Endothelial cell of umbilical vein (primary cell): ENCODE measurements around the gene CFL1. TPM values are rescaled to one million over a fixed set of nuclear protein-coding genes. Genes with fewer than 3 reads are reported as not detected.

Experiments
- BruUV-seq: library from RNA; stranded (reverse); fragments of 400-500 nt; replicated peaks from 2 replicates; lab custom pipeline; 2021; lab: Mats Ljungman, UMichigan
- CTCF ChIA-PET: fragments of 300-600, 350-600 bp; sonication (Branson Sonifier 250); formaldehyde crosslinking; loops from one replicate; lab custom pipeline; 2021; ENCODE audit warnings: antibody characterized with exemption, inconsistent platforms; lab: Charles Lee
- POLR2A ChIA-PET: fragments of 300-600, 350-600 bp; sonication (Branson Sonifier 250); formaldehyde crosslinking; loops from one replicate; lab custom pipeline; 2021; ENCODE audit warnings: antibody characterized with exemption, inconsistent platforms; lab: Charles Lee
- DNase-seq: peaks from one replicate; pipeline ENCODE4 v3.0.0-alpha.2; 2011; ENCODE audit warnings: low read depth, low spot score
- FAIRE-seq: peaks from 2 replicates; lab custom pipeline; 2011; peaks lifted over from hg19 to GRCh38; lab: Jason Lieb, UNC
- H2AFZ ChIP-seq: 2 replicates; pipeline ENCODE4 v1.6.0; 2012; ENCODE audit warnings: low read depth, low read length, control low read depth, inconsistent platforms
- H3K27ac ChIP-seq: 2 replicates; pipeline ENCODE4 v1.5.1; 2011; ENCODE audit warnings: low read depth, mild to moderate bottlenecking, control low read depth, low read length, moderate library complexity; ENCODE audit not compliant: insufficient read depth
- H3K27me3 ChIP-seq, 2 experiments: 2 replicates each; pipeline versions ENCODE4 v1.6.0 to v1.6.1; 2011; ENCODE audit warnings: low read length in 2 of 2, mixed read lengths in 1 of 2; ENCODE audit not compliant: control insufficient read depth in 2 of 2, insufficient read depth in 2 of 2
- H3K36me3 ChIP-seq, 2 experiments: 2 replicates in 1 of 2; 3 replicates in 1 of 2; pipeline ENCODE4 v1.5.1; 2011; ENCODE audit warnings: low read length in 2 of 2, mild to moderate bottlenecking in 1 of 2, moderate library complexity in 1 of 2; ENCODE audit not compliant: control insufficient read depth in 2 of 2, insufficient read depth in 2 of 2; ENCODE audit errors: extremely low read depth in 1 of 2
- H3K4me1 ChIP-seq: 3 replicates; pipeline ENCODE4 v1.5.1; 2011; ENCODE audit warnings: mild to moderate bottlenecking, low read length; ENCODE audit not compliant: control insufficient read depth, insufficient read depth; ENCODE audit errors: extremely low read depth
- H3K4me2 ChIP-seq: 2 replicates; pipeline ENCODE4 v1.6.1; 2011; ENCODE audit warnings: low read length, control low read depth, mixed read lengths; ENCODE audit not compliant: insufficient read depth
- H3K4me3 ChIP-seq, 3 experiments: fragments of 200-600 bp in 1 of 3; sonication (generic), shearing (Covaris generic) in 1 of 3; replicated peaks in 1 of 3; 2 replicates each; pipeline ENCODE4 v1.5.1; 2011 to 2016; ENCODE audit warnings: control low read depth in 3 of 3, low read length in 3 of 3, mild to moderate bottlenecking in 2 of 3, inconsistent platforms in 1 of 3, low read depth in 1 of 3, moderate library complexity in 1 of 3; ENCODE audit not compliant: insufficient read depth in 1 of 3
- H3K79me2 ChIP-seq: 2 replicates; pipeline ENCODE4 v1.6.0; 2012; ENCODE audit warnings: low read length, inconsistent platforms; ENCODE audit not compliant: control insufficient read depth, insufficient read depth
- H3K9ac ChIP-seq: replicated peaks from 2 replicates; pipeline ENCODE3; 2011; ENCODE audit warnings: low read length, control low read depth; ENCODE audit not compliant: insufficient read depth; ENCODE audit errors: extremely low read depth
- H3K9me1 ChIP-seq: replicated peaks from 3 replicates; pipeline ENCODE4 v1.6.0; 2011; ENCODE audit warnings: mild to moderate bottlenecking, low read length; ENCODE audit not compliant: control insufficient read depth, insufficient read depth; ENCODE audit errors: extremely low read depth
- H3K9me3 ChIP-seq: replicated peaks from 2 replicates; pipeline ENCODE4 v1.5.1; 2012; ENCODE audit warnings: low read length, inconsistent platforms; ENCODE audit not compliant: control insufficient read depth, insufficient read depth
- H4K20me1 ChIP-seq: replicated peaks from 2 replicates; pipeline ENCODE3; 2011; ENCODE audit warnings: mild to moderate bottlenecking, low read length; ENCODE audit not compliant: control insufficient read depth, insufficient read depth; ENCODE audit errors: extremely low read depth
- CTCF ChIP-seq, 2 donors: IDR thresholded peaks; 1 replicate in 1 of 2; 2 replicates in 1 of 2; pipeline ENCODE4 v1.5.1; 2011; ENCODE audit warnings: low read length in 2 of 2, mild to moderate bottlenecking in 2 of 2, moderate library complexity in 2 of 2, control low read depth in 1 of 2, inconsistent platforms in 1 of 2, low read depth in 1 of 2; ENCODE audit not compliant: insufficient read depth in 1 of 2; ENCODE audit errors: extremely low read depth in 1 of 2
- EZH2 ChIP-seq: IDR thresholded peaks from 2 replicates; pipeline ENCODE4 v1.6.1; 2012; ENCODE audit warnings: borderline replicate concordance, low read depth, mild to moderate bottlenecking, moderate library complexity, low read length, inconsistent platforms; ENCODE audit not compliant: severe bottlenecking
- MAX ChIP-seq: IDR thresholded peaks from 2 replicates; pipeline ENCODE4 v1.6.1; 2011; ENCODE audit not compliant: insufficient read depth, insufficient read length
- dilution Hi-C: fragments of 300-500 bp; cut with MboI; formaldehyde crosslinking; loops from one replicate; pipeline ENCODE4 v1.15.0; 2019; ENCODE audit warnings: low sequenced_read_pairs; ENCODE audit not compliant: extremely low pct_ligation_motif_present
- intact Hi-C: fragments of 100-400 bp; cut with micrococcal nuclease; formaldehyde crosslinking; loops from one replicate; pipeline ENCODE4 v1.10.0; 2022
- polyA plus RNA-seq, 4 experiments: library from polyadenylated mRNA; depleted of rRNA in 3 of 4; stranded (reverse) in 3 of 4; unstranded in 1 of 4; fragments of >200 nt; gene quantifications; 2 replicates each; pipeline versions ENCODE4 v1.2.1 to v1.2.3, GENCODE V29; 2011 to 2012; ENCODE audit warnings: missing spikeins in 1 of 4
- total RNA-seq: library from RNA; stranded (reverse); gene quantifications from 2 replicates; pipeline ENCODE4 v1.2.3, GENCODE V29; 2021

The CFL1 gene
- total and polyA plus RNA-seq, 2 donors (not counting 3 experiments of a cell fraction or from before 2014, with no cell fraction given), result 1,844 to 2,403 TPM

DNA sequence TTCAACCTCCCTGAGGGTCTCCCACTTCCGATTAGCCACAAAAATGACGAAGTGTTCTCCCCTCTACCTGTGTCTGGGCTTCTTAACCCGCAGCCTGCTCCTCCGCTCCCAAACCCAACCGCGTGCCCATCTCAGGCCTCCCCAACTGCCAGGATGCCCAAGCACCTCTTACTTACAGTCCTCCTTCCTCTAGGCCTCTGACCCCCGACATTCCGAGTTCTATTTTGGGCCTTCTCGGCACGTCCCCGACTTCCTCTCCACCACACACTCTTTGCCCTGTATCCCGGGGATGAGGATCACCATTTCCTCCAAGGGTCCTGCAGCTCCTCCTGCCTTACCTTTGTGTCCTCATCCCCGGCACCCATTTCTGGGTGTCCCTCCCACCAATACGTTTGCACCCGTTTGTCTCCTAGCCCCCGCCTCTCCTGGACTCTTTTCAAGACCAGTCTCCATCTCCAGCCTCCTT, 1.9 kb upstream of the CFL1 start:
- peak overlapping the region; percentile 56 for H3K4me2 ChIP-seq
- ChIA-PET CTCF (interaction anchor here (0.5 to 4.8 kb wide), 26 partner anchors 10 to 222 kb away, joined by 3 to 73 read pairs (median 4); partner anchors contain the start of genes AP5B1, CCDC85B, CTSW and EFEMP2), POLR2A (interaction anchor here (0.6 to 5.4 kb wide), 10 partner anchors 8 to 260 kb away, joined by 3 to 67 read pairs (median 4); partner anchors contain the start of genes CCDC85B, FIBP and KAT5)
- peak overlapping the region; percentile 30 for H2AFZ ChIP-seq
- DNase-seq, result no peak
- H3K9ac ChIP-seq, result peak overlapping the region; percentile 75
- H3K9me1 ChIP-seq, result no peaks in the 10 kb centered on the region
- no peak for FAIRE-seq
- H3K4me1 ChIP-seq, result peaks cover 41% of the 10 kb centered on the region
- peak overlapping the region in 2 of 3 experiments; percentile 71 to 76 for H3K4me3 ChIP-seq
- TF ChIP-seq EZH2, result no peak
- TF ChIP-seq CTCF (IDR thresholded peaks at IDR 0.05; ENCODE audit: extremely low read depth in 1 of 2, insufficient read depth in 1 of 2, low read depth in 1 of 2, low read length in 2 of 2), result no peak
- TF ChIP-seq MAX, result no peak
- H3K36me3 ChIP-seq, result peaks cover 21 to 31% of the 10 kb centered on the region in 2 experiments
- peaks cover 4% of the 10 kb centered on the region for H4K20me1 ChIP-seq
- dilution Hi-C loops (no loop called here), intact Hi-C loops (loop anchor here (1.0 to 2.0 kb wide), 6 partner anchors 12 to 207 kb away; partner anchors contain the start of genes EFEMP2, FIBP, SART1 and SF3B2)
- no peaks in the 10 kb centered on the region for H3K27me3 ChIP-seq
- H3K79me2 ChIP-seq, result peaks cover 64% of the 10 kb centered on the region
- H3K9me3 ChIP-seq, result no peaks in the 10 kb centered on the region
- TSS peak; percentile 35 for BruUV-seq
- peak overlapping the region; percentile 77 for H3K27ac ChIP-seq
